Dendritic cell treated with granulocyte-macrophage colony-stimulating factor and Interleukin-4, amounts not matched to agents 40 ng/mL and 50 ng/mL, for 4 days (primary cell): ENCODE data around the gene CARD8.

Experiments used
- H3K27ac Mint-ChIP-seq: one replicate; pipeline ENCODE4 v1.8.0; 2022; ENCODE audit warnings: mild to moderate bottlenecking, mixed read lengths
- H3K27me3 Mint-ChIP-seq: one replicate; pipeline ENCODE4 v1.8.0; 2022; ENCODE audit warnings: mild to moderate bottlenecking, mixed read lengths
- H3K36me3 Mint-ChIP-seq: one replicate; pipeline ENCODE4 v1.8.0; 2022; ENCODE audit warnings: low read depth, mixed read lengths
- H3K4me1 Mint-ChIP-seq: one replicate; pipeline ENCODE4 v1.8.0; 2022; ENCODE audit warnings: low read depth, mixed read lengths
- H3K4me3 Mint-ChIP-seq: one replicate; pipeline ENCODE4 v1.8.0; 2022; ENCODE audit warnings: mild to moderate bottlenecking, moderate library complexity, mixed read lengths
- H3K9me3 Mint-ChIP-seq: one replicate; pipeline ENCODE4 v1.8.0; 2022; ENCODE audit warnings: mixed read lengths
- intact Hi-C: fragments of 100-400 bp; cut with micrococcal nuclease; formaldehyde crosslinking; loops from one replicate; pipeline ENCODE4 v1.15.0; 2022

CARD8 gene

DNA sequence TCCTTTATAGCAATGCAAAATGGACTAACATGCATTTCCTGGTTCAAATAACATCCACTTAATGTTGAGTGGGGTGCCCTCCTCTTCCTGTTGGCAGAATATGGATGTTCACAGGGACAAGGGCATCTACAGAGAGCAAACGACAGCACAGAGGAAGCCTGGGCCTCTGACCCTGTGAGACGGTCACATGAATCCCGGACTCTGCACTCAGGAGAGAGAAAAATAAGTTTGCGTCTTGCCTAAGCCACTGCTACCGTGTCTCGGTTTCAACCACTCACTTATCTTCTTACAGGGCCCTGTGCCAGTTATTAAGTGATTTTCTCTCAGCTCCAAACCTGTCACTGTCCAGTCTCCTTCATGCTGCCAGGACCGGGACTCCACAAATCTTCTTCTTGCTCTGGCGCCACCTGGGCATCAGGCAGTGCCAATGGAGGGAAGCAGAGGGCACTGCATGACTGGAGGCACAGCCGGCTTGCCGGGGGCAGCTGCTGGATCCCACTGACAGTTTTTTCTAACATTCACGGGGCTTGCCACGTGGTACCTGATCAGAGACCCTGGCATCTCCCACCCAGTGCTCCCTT is 97.4 kb downstream of the CARD8 start:
- no peaks in the 10 kb centered on the region for H3K27me3 Mint-ChIP-seq
- H3K36me3 Mint-ChIP-seq = peaks cover 59% of the 10 kb centered on the region
- H3K9me3 Mint-ChIP-seq = no peaks in the 10 kb centered on the region
- peaks cover 8% of the 10 kb centered on the region for H3K4me1 Mint-ChIP-seq
- intact Hi-C loops = no loop called here
- H3K4me3 Mint-ChIP-seq = no peak overlapping the region
- no peak overlapping the region for H3K27ac Mint-ChIP-seq
